SK-N-SH (cell line): ENCODE data around the gene TTC39C. TPM values are rescaled to one million over a fixed set of nuclear protein-coding genes. Genes with fewer than 3 reads are reported as not detected.

Experiments
- CTCF ChIA-PET: fragments of 300-600, 350-600 bp; formaldehyde crosslinking; extraction: SDS; loops from one replicate; lab custom pipeline; 2021; lab: Yijun Ruan, JAX
- POLR2A ChIA-PET: fragments of 350-600 bp; sonication (Branson Sonifier 250); formaldehyde crosslinking; extraction: SDS; loops from one replicate; lab custom pipeline; 2020; ENCODE audit warnings: antibody characterized with exemption, inconsistent platforms; lab: Yijun Ruan, JAX
- DNase-seq: peaks from one replicate; pipeline ENCODE4 v3.0.0; 2012
- H2AFZ ChIP-seq: fragments of 200-600 bp; sonication (generic); 2 replicates; pipeline ENCODE4 v1.8.1; 2016; ENCODE audit warnings: antibody characterized with exemption, mild to moderate bottlenecking, low read depth
- H3F3A ChIP-seq: fragments of 200-600 bp; sonication (generic); replicated peaks from 2 replicates; pipeline ENCODE3; 2016; ENCODE audit warnings: antibody characterized with exemption, mild to moderate bottlenecking; ENCODE audit not compliant: insufficient read depth
- H3K27ac ChIP-seq, 2 experiments: fragments of 200-500 bp in 1 of 2; fragments of 200-600 bp in 1 of 2; sonication (Bioruptor generic) in 1 of 2; sonication (generic), shearing (Covaris generic) in 1 of 2; 2 replicates each; pipeline versions ENCODE4 v1.5.1 to v1.6.1; 2014 to 2016; ENCODE audit warnings: low read depth in 2 of 2, inconsistent platforms in 1 of 2, low read length in 1 of 2, mild to moderate bottlenecking in 1 of 2, mixed read lengths in 1 of 2
- H3K27me3 ChIP-seq: fragments of 200-600 bp; sonication (generic), shearing (Covaris generic); 2 replicates; pipeline ENCODE4 v1.6.1; 2016; ENCODE audit warnings: mixed run types; ENCODE audit not compliant: insufficient read depth
- H3K36me3 ChIP-seq, 2 experiments: fragments of 200-500 bp in 1 of 2; fragments of 200-600 bp in 1 of 2; sonication (Bioruptor generic) in 1 of 2; sonication (generic) in 1 of 2; replicated peaks in 1 of 2; 2 replicates each; pipeline versions ENCODE3 to v1.5.1; 2014 to 2016; ENCODE audit warnings: low read length in 1 of 2, mild to moderate bottlenecking in 1 of 2; ENCODE audit not compliant: insufficient read depth in 2 of 2, control insufficient read depth in 1 of 2
- H3K4me1 ChIP-seq, 2 experiments: fragments of 200-500 bp in 1 of 2; fragments of 200-600 bp in 1 of 2; sonication (Bioruptor generic) in 1 of 2; sonication (generic), shearing (Covaris generic) in 1 of 2; 2 replicates each; pipeline versions ENCODE4 v1.5.1 to v1.6.1; 2014 to 2016; ENCODE audit warnings: low read depth in 1 of 2, low read length in 1 of 2, mixed run types in 1 of 2; ENCODE audit not compliant: insufficient read depth in 2 of 2, control insufficient read depth in 1 of 2
- H3K4me2 ChIP-seq: fragments of 200-600 bp; sonication (generic), shearing (Covaris generic); 2 replicates; pipeline ENCODE4 v1.6.1; 2017; ENCODE audit warnings: mixed run types
- H3K4me3 ChIP-seq, 2 experiments: fragments of 200-500 bp in 1 of 2; fragments of 200-600 bp in 1 of 2; sonication (Bioruptor generic) in 1 of 2; sonication (generic), shearing (Covaris generic) in 1 of 2; 2 replicates each; pipeline versions ENCODE4 v1.5.1 to v1.8.1; 2014 to 2016; ENCODE audit warnings: low read depth in 2 of 2, inconsistent platforms in 1 of 2, low read length in 1 of 2, mild to moderate bottlenecking in 1 of 2, mixed read lengths in 1 of 2, moderate library complexity in 1 of 2
- H3K79me2 ChIP-seq: fragments of 200-600 bp; sonication (generic); 2 replicates; pipeline ENCODE4 v1.8.1; 2017; ENCODE audit warnings: mild to moderate bottlenecking; ENCODE audit not compliant: insufficient read depth
- H3K9ac ChIP-seq: fragments of 200-600 bp; sonication (generic); 2 replicates; pipeline ENCODE4 v1.6.1; 2017; ENCODE audit warnings: mixed run types
- H3K9me2 ChIP-seq: fragments of 200-600 bp; sonication (generic); 2 replicates; pipeline ENCODE4 v1.6.1; 2017; ENCODE audit warnings: mixed run types
- H3K9me3 ChIP-seq: fragments of 200-600 bp; sonication (generic); 2 replicates; pipeline ENCODE4 v1.6.1; 2017; ENCODE audit warnings: mixed run types, mild to moderate bottlenecking, moderate library complexity
- H4K20me1 ChIP-seq: fragments of 200-600 bp; sonication (generic); 2 replicates; pipeline ENCODE4 v1.6.1; 2017; ENCODE audit warnings: mild to moderate bottlenecking, mixed run types; ENCODE audit not compliant: insufficient read depth
- CHD2 ChIP-seq: fragments of 150-350 bp; IDR thresholded peaks from 2 replicates; pipeline ENCODE4 v1.6.1; 2018; ENCODE audit warnings: low read length; ENCODE audit not compliant: partially characterized antibody
- ELF1 ChIP-seq: IDR thresholded peaks from 2 replicates; pipeline ENCODE4 v1.4.0; 2012
- EP300 ChIP-seq, 2 experiments: IDR thresholded peaks; 2 replicates each; pipeline versions ENCODE4 v1.4.0 to v1.6.1; 2012; ENCODE audit warnings: borderline replicate concordance in 1 of 2, low read depth in 1 of 2, low read length in 1 of 2
- FOSL2 ChIP-seq: IDR thresholded peaks from 2 replicates; pipeline ENCODE4 v1.4.0; 2012; ENCODE audit warnings: low read depth, mild to moderate bottlenecking, moderate library complexity, borderline replicate concordance
- FOXJ3 ChIP-seq: sonication (generic); formaldehyde crosslinking; IDR thresholded peaks from 2 replicates; pipeline ENCODE4 v1.5.1; 2020; ENCODE audit warnings: mild to moderate bottlenecking, missing genetic modification reagents
- FOXM1 ChIP-seq: IDR thresholded peaks from 2 replicates; pipeline ENCODE4 v1.4.0; 2012; ENCODE audit warnings: low read depth, mild to moderate bottlenecking
- GATA2 ChIP-seq: sonication (generic); formaldehyde crosslinking; IDR thresholded peaks from 2 replicates; pipeline ENCODE4 v1.5.0; 2020; ENCODE audit warnings: mild to moderate bottlenecking, missing genetic modification reagents
- IRF3 ChIP-seq: fragments of 150-350 bp; IDR thresholded peaks from 2 replicates; pipeline ENCODE4 v1.6.1; 2016; ENCODE audit warnings: mild to moderate bottlenecking, low read depth, low read length
- JUND ChIP-seq: IDR thresholded peaks from 2 replicates; pipeline ENCODE4 v1.4.0; 2012
- MAX ChIP-seq: IDR thresholded peaks from 2 replicates; pipeline ENCODE4 v1.4.0; 2012; ENCODE audit warnings: low read depth
- MXI1 ChIP-seq: IDR thresholded peaks from 2 replicates; pipeline ENCODE4 v1.6.1; 2012; ENCODE audit warnings: mild to moderate bottlenecking, low read depth, low read length, improper control_type of control experiment
- PBX3 ChIP-seq: IDR thresholded peaks from 2 replicates; pipeline ENCODE4; 2012
- RAD21 ChIP-seq: IDR thresholded peaks from 2 replicates; pipeline ENCODE4 v1.6.1; 2012; ENCODE audit warnings: mild to moderate bottlenecking, low read length
- RXRA ChIP-seq: IDR thresholded peaks from 2 replicates; pipeline ENCODE4 v1.4.0; 2012; ENCODE audit warnings: low read depth, mild to moderate bottlenecking, borderline replicate concordance
- USF1 ChIP-seq: IDR thresholded peaks from 2 replicates; pipeline ENCODE4 v1.4.0; 2012; ENCODE audit warnings: low read depth, borderline replicate concordance
- YY1 ChIP-seq: IDR thresholded peaks from 2 replicates; pipeline ENCODE4 v1.4.0; 2012; ENCODE audit warnings: low read depth, mild to moderate bottlenecking
- WGBS: methylation state at CpG from one replicate; pipeline ENCODE4 v1.1.6; 2017; ENCODE audit warnings: low lambda C conversion rate; 5-methylcytosine and 5-hydroxymethylcytosine counted together
- polyA plus RNA-seq, 3 experiments: library from polyadenylated mRNA; depleted of rRNA; stranded (reverse); fragments of >200 nt; gene quantifications; 2 replicates each; pipeline ENCODE4 v1.2.3, GENCODE V29; 2012

Gene TTC39C
- polyA plus RNA-seq, 1 of the 3 experiments (the other 2 are of a cell fraction) = 8.6 TPM

GRCh38 chr18:24060644-24061043, 46.1 kb downstream of the TTC39C start:
- H3K4me3 ChIP-seq = no peak overlapping the region
- TF ChIP-seq FOXM1 (no peak), MAX (no peak), MXI1 (no peak), USF1 (no peak), IRF3 (no peak), CHD2 (no peak), YY1 (no peak), PBX3 (no peak), ELF1 (no peak), RXRA (no peak)
- H3K9ac ChIP-seq = no peak overlapping the region
- no peak for DNase-seq
- peaks cover 22% of the 10 kb centered on the region for H3K79me2 ChIP-seq
- no peaks in the 10 kb centered on the region for H3K9me2 ChIP-seq
- WGBS = 86% methylated on average over 2 of the region's 2 CpGs
- ChIA-PET CTCF (no interaction called here), POLR2A (no interaction called here)
- no peaks in the 10 kb centered on the region for H3K9me3 ChIP-seq
- H3K4me2 ChIP-seq = no peak overlapping the region
- H3K27ac ChIP-seq = no peak overlapping the region
- H3F3A ChIP-seq = peaks cover 22% of the 10 kb centered on the region
- H2AFZ ChIP-seq = no peak overlapping the region
- no peaks in the 10 kb centered on the region for H4K20me1 ChIP-seq
- H3K36me3 ChIP-seq = no peaks in the 10 kb centered on the region
- no peaks in the 10 kb centered on the region for H3K27me3 ChIP-seq
- H3K4me1 ChIP-seq = peaks cover 9 to 10% of the 10 kb centered on the region in 2 experiments

- Histone ChIP-seq H2AFZ (no peak overlapping the region), H3K4me1 (peaks cover 8 to 11% of the 10 kb centered on the region in 2 experiments), H3K4me2 (no peak overlapping the region), H3K9me2 (no peaks in the 10 kb centered on the region), H3K79me2 (peaks cover 18% of the 10 kb centered on the region), H3K27ac (peak overlapping the region in 1 of 2 experiments; percentile 14; a peak in 1 of 4 replicates), H4K20me1 (no peaks in the 10 kb centered on the region), H3K9ac (no peak overlapping the region), H3K36me3 (peaks cover 0 to 4% of the 10 kb centered on the region in 2 experiments), H3K27me3 (no peaks in the 10 kb centered on the region), H3F3A (peaks cover 20% of the 10 kb centered on the region), H3K4me3 (no peak overlapping the region), H3K9me3 (no peaks in the 10 kb centered on the region)
- CTCF ChIA-PET = no interaction called here
- 81% methylated on average over 4 of the region's 4 CpGs for WGBS
- DNase-seq = no peak
- POLR2A ChIA-PET = no interaction called here
- TF ChIP-seq EP300 (IDR thresholded peaks at IDR 0.05; ENCODE audit: borderline replicate concordance in 1 of 2, low read depth in 1 of 2, low read length in 1 of 2) = no peak
- 0 out of 2 replicates have a peak, but pooled peaks have one; percentile 17 for TF ChIP-seq JUND
- no peak for TF ChIP-seq RAD21
- no peak for TF ChIP-seq FOXJ3 (CRISPR knock-in tag)
- TF ChIP-seq FOSL2 = peak; percentile 50; the same call in 1 of the 2 replicates
- no peak for TF ChIP-seq GATA2
Observed at GRCh38 chr18:24063121-24063731, 48.7 kb downstream of the TTC39C start.
